Activated T-cell treated with anti-CD3 and anti-CD28 coated beads for 24 hours (primary cell): ENCODE results near the gene GYG2.
"Not testable (repeated sequence)": the region's sequence is repeated elsewhere in the genome, so short reads cannot be mapped to it uniquely, and the experiment has no call there.

Experiments
- DNase-seq: peaks from one replicate; pipeline ENCODE4 v3.0.0-alpha.2; 2020; ENCODE audit warnings: low read depth

Gene GYG2

GRCh38 chrX:2828344-2828958 is at the start of gene GYG2:
Gene GYG2 (plus strand): TSS chrX:2828930. CDS start chrX:2830189, 1,259 bp downstream.
- DNase-seq: no peak

DNA sequence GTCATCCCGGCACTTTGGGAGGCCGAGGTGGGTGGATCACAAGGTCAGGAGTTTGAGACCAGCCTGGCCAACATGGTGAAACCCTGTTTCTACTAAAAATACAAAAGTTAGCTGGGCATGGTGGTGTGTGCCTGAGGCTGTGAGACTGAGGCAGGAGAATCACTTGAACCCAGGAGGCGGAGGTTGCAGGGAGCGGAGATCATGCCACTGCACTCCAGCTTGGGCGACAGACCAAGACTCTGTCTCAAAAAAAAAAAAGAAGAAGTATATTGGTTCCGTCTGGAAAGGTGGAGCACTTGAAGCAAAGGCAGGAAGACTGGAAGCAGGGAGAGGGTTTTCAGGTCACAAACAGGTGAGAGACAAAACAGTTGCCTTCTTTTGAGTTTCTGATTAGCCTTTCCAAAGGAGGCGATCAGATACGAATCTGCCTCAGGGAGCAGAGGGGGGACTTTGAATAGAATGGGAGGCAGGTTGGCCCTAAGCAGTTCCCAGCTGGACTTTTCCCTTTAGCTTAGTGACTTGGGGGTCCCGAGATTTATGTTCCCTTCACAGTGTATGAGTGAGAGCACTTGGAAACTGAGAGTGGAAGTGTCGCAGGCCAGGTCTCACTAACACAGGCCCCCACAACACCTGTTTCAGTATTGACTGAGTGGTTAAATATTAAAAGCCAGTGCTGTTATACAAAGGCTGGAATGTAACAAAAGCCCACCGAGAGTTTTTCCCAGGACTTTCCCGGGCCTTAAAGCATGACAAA is 48.1 kb upstream of the GYG2 start:
- DNase-seq: not testable (repeated sequence)

- no peak for DNase-seq
Observed at GRCh38 chrX:2781226-2781571, 47.5 kb upstream of the GYG2 start.

DNA sequence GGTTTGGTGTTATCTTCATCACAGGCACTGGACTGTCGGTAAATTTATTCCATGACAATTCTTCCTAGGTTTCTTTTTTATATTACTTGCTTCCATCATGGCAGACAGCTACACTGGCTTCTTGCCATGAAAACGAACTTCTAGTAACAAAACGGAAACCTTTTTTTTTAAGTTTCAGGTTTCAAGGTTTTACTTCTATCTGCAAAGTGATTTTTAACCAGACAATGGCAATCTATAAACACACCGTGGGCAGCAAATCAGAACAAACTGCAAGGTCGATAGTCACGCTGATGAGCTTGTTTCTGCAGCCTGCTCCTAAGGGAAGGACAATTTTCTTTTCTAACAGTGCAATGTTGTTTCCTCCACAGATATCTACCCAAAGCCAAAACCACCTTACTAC is 47.0 kb upstream of the GYG2 start:
- DNase-seq: no peak

DNA sequence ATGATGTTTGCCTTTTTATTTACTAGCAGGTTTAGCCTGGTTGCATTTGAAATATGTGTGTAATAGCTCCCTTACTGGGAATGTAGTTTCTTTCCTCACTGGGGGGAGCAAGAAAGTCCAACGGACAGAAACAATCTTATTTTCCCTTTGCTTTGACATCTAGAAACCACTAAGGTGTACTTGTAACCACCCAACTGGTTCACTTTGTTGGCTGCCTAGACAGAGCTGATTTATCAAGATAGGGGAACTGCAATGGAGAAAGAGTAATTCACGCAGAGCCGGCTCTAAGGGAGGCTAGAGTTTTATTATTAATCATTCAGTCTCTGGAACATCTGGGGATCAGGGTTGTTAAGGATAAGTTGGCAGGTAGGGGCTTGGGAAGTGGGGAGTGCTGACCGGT is 46.6 kb upstream of the GYG2 start:
- no peak for DNase-seq

GRCh38 chrX:2782778-2783177 is 46.0 kb upstream of the GYG2 start:
- DNase-seq: no peak

DNA sequence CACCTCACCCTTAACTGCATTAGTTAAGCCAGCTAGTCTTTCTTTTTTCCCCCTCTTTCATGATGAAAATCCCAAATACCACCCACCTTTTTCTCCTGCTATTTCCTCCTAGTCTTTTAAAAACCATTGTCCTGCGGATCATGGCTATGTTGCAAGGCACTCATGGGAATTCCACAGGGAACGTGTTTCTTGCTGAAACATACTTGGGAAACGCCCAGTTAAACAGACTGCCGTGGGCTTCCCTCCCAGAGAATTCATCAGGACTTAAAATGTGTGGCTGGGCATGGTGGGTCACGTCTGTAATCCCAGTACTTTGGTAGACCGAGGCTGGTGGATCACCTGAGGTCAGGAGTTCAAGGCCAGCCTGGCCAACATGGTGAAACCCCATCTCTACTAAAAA is 44.7 kb upstream of the GYG2 start:
- DNase-seq: no peak

- no peak for DNase-seq
Observed at GRCh38 chrX:2785538-2785937, 43.2 kb upstream of the GYG2 start.

GRCh38 chrX:2788980-2789379 is 39.8 kb upstream of the GYG2 start:
- DNase-seq: no peak

- no peak for DNase-seq
Observed at GRCh38 chrX:2789569-2789968, 39.2 kb upstream of the GYG2 start.

DNA sequence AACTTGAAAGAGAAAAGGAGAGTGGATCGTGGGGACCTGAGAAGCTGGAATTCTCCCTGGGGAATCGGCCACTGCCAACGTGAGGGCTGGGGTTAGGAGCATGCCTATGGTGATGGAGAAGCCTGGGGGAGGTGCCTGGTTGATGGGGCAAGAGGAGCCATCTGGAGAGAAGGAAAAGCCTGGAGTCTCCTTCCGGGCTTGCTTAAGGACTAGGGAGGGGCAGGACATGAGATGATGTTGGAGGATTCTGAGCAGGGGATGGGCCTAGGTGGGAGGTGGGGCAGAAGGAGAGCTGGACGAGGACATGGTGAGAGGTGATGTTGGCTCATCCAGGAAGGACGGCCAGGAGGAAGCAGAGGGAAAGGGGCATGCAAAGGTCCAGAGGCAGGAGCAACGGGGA is 35.0 kb upstream of the GYG2 start:
- DNase-seq: no peak

DNA sequence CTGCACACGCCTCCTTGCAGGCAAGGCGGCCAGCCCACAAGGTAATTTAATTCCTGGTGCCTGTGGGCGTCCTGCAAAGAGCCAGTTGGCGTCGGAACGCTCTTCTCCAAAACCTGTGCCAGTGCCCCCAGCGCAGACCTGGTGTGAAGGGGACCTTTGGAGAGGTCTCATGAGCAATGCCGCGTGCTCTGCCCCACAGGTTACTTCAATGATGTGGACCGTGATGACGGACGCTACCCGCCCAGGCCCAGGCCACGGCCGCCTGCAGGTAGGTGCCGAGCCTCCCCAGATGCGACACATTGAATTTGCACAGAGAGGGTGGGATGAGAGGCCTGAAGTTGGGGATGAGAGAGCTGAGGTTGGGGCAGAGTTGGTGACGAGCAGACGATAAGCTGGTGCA is 34.4 kb upstream of the GYG2 start:
- DNase-seq: no peak

DNA sequence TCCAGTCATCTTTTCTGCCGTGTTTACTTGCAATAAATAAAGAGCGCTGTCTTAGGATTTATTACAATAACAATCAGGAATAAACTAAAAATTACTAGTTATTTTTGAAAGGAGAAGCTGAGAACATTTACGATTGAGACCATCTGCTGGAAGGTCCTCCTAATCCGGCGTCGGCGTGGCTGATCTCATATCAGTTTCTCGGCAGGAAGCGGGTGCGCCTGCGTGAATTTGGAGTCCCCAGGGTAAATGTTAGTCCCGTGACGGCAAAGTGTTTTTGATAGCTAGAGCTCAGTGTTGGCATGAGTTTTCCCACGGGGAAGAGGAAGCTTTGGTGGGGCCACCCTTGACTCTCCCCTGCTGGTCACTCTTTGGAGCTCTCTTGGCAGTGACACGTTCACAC is 31.9 kb upstream of the GYG2 start:
- not testable (repeated sequence) for DNase-seq

DNA sequence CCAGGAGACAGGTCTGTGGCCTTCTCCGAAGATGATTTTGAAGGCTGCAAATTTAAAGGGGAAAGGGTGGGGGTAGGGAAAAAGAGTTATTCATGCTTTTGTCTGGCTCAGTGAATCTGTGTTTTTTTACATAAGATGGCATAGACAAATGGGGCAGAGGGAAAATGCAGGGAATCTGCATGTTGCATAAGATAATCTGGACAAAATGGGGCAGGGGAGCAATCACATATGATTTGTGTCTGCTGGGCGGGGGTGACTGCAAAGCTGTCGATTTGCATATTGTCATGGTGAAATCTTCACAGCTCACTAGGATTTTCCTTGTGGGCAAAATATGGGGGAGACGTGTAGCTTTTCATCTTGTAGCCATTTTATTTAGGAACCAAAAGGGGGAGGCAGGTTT is 29.4 kb upstream of the GYG2 start:
- no peak for DNase-seq

DNA sequence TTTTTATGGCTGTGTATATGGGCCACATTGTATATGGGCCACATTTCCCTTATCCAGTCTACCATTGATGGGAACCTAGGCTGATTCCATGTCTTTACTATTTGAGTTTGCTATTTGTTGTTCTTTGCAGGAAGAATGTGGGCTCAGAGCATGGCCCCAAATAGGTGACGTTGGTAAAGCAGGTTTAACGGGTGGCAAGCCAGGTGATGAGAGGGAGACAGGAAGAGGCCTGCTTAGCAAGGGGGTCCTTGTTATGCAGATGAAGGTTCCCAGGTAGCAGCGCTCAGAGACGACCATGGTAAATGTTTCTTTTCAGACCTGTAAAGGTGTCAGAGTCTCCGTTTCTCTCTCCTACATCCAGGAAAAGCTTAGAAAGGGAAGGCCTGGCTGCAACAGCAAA is 28.8 kb upstream of the GYG2 start:
- not testable (repeated sequence) for DNase-seq

GRCh38 chrX:2801223-2801622 is 27.5 kb upstream of the GYG2 start:
- no peak for DNase-seq

DNA sequence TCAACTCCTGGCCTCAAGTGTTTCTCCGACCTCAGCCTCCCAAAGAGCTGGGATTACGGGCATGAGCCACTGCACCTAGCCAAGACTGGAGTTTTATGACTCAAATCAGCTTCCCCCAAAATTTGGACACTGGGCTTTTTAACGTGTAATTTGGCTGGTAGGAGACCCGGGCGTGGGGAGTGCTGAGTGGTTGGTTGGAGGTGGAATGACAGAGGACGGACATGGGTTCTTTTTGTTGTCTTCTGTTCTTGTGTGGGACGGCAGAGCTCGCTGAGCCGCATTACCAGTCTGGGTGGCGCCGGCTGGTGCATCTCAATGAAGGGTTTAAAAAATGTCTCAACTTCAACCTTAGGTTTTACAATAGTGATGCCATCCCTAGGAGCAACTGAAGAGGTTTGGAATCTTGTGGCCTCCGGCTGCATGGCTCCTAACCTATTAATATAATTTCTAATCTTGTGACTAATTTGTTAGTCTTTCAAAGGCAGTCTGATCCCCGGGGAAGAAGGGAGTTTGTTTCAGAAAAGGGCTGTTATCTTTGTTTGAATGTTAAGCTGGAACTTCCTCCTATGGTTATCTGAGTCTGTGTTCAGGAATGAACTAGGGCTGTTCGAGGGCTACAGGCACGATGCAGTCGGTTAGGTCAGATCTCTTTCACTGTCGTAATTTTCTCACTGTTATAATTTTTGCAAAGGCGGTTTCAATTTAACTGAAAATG is 26.2 kb upstream of the GYG2 start:
- DNase-seq: not testable (repeated sequence)

- not testable (repeated sequence) for DNase-seq
Observed at GRCh38 chrX:2803486-2803885, 25.2 kb upstream of the GYG2 start.

- DNase-seq: not testable (repeated sequence)
Observed at GRCh38 chrX:2804106-2804843, 24.5 kb upstream of the GYG2 start.

DNA sequence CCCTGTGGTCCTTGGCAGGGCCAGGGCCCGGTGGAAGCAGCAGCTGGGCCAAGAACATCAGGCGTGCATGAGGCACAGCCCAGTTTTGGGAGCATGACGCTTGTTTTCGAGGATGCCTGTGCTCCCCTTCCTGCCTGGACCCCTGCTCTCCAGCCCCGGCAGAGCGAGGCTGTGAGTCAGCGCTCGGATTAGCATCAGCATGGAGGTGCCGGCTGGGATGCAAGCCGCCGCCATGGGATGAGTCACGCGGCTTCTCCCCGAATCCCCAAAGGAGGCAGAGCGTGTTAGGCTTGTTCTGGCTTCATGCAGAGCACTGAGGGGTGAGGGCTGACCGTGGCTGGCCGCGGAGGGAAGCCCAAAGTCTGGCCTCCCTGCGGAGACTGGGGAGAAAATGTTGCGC is 23.9 kb upstream of the GYG2 start:
- not testable (repeated sequence) for DNase-seq

DNA sequence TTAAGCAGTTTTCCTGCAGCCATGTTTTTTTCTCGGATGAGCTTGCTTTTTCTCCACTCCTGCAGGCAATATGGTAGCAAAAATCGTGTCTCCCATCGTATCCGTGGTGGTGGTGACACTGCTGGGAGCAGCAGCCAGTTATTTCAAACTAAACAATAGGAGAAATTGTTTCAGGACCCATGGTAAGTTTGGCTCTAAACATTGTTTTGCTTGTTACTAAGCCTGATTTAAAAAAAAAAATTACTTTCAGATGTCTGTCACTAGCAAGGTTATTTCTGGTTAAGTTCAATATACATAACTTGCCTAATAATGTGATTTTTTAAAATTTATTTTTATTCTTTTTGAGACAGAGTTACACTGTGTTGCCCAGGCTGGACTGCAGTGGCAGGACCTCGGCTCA is 17.5 kb upstream of the GYG2 start:
- DNase-seq: no peak

- DNase-seq: peak; percentile 16
Observed at GRCh38 chrX:2812161-2812907, 16.4 kb upstream of the GYG2 start.
